MM.1S (cell line): ENCODE data around the gene ITLN1.
"Not testable (repeated sequence)": the region's sequence is repeated elsewhere in the genome, so short reads cannot be mapped to it uniquely, and the experiment has no call there.

ENCODE experiments used
- DNase-seq: peaks from one replicate; pipeline ENCODE4 v3.0.0-alpha.2; 2015
- H2AFZ ChIP-seq: fragments of 300-600 bp; sonication (generic); 2 replicates; pipeline ENCODE4 v1.6.0; 2016; ENCODE audit warnings: antibody characterized with exemption, low read length
- H3F3A ChIP-seq: fragments of 300-600 bp; sonication (generic); 2 replicates; pipeline ENCODE4 v1.6.1; 2016; ENCODE audit warnings: mild to moderate bottlenecking, antibody characterized with exemption, low read length, moderate library complexity, mixed read lengths; ENCODE audit not compliant: insufficient read depth
- H3K27ac ChIP-seq: fragments of 300-600 bp; sonication (generic); 2 replicates; pipeline ENCODE4 v1.5.1; 2016; ENCODE audit warnings: mild to moderate bottlenecking, low read length
- H3K27me3 ChIP-seq: fragments of 300-600 bp; sonication (generic); replicated peaks from 2 replicates; pipeline ENCODE4 v1.6.0; 2016; ENCODE audit warnings: low read length; ENCODE audit not compliant: insufficient read depth
- H3K36me3 ChIP-seq: fragments of 300-600 bp; sonication (generic); replicated peaks from 2 replicates; pipeline ENCODE4 v1.6.1; 2016; ENCODE audit warnings: mild to moderate bottlenecking, low read length, mixed read lengths; ENCODE audit not compliant: insufficient read depth
- H3K4me1 ChIP-seq: fragments of 300-600 bp; sonication (generic); 2 replicates; pipeline ENCODE4 v1.6.1; 2016; ENCODE audit warnings: low read length, mixed read lengths
- H3K4me2 ChIP-seq: fragments of 300-600 bp; sonication (generic); 2 replicates; pipeline ENCODE4 v1.6.0; 2016; ENCODE audit warnings: low read depth, low read length
- H3K4me3 ChIP-seq: fragments of 300-600 bp; sonication (generic); 2 replicates; pipeline ENCODE4 v1.5.1; 2016; ENCODE audit warnings: low read length, mixed read lengths
- H3K79me2 ChIP-seq: fragments of 300-600 bp; sonication (generic); 2 replicates; pipeline ENCODE4 v1.6.1; 2016; ENCODE audit warnings: mixed run types, low read length, mixed read lengths
- H3K9ac ChIP-seq: fragments of 300-600 bp; sonication (generic); 2 replicates; pipeline ENCODE4 v1.6.1; 2016; ENCODE audit warnings: low read length, mixed read lengths
- H3K9me2 ChIP-seq: fragments of 300-600 bp; sonication (generic); replicated peaks from 2 replicates; pipeline ENCODE4 v1.6.1; 2016; ENCODE audit warnings: mild to moderate bottlenecking, low read length, mixed read lengths; ENCODE audit not compliant: insufficient read depth
- H3K9me3 ChIP-seq: fragments of 300-600 bp; sonication (generic); replicated peaks from 2 replicates; pipeline ENCODE4 v1.6.1; 2016; ENCODE audit warnings: mild to moderate bottlenecking, low read length, mixed read lengths; ENCODE audit not compliant: insufficient read depth
- H4K20me1 ChIP-seq: fragments of 300-600 bp; sonication (generic); 2 replicates; pipeline ENCODE4 v1.6.1; 2016; ENCODE audit warnings: mild to moderate bottlenecking, low read length, moderate library complexity, mixed read lengths; ENCODE audit not compliant: insufficient read depth
- CTCF ChIP-seq: fragments of 300-600 bp; sonication (generic); IDR thresholded peaks from 2 replicates; pipeline ENCODE4 v1.5.1; 2016; ENCODE audit warnings: antibody characterized with exemption, low read length, mixed read lengths
- EZH2 ChIP-seq: fragments of 300-600 bp; sonication (generic); optimal IDR thresholded peaks from 2 replicates; pipeline ENCODE3; 2017; ENCODE audit warnings: low read depth, mild to moderate bottlenecking, antibody characterized with exemption, low read length, mixed read lengths
- EZH2phosphoT487 ChIP-seq: fragments of 300-600 bp; sonication (generic); IDR thresholded peaks from 2 replicates; pipeline ENCODE4 v1.6.1; 2018; ENCODE audit warnings: antibody characterized with exemption, low read length

Gene ITLN1

GRCh38 chr1:160883581-160884513, 1.1 kb downstream of the ITLN1 start:
- no peak for DNase-seq
- no peaks in the 10 kb centered on the region for H3K9me3 ChIP-seq
- no peaks in the 10 kb centered on the region for H3K36me3 ChIP-seq
- H3K27ac ChIP-seq = no peak overlapping the region
- H3K9ac ChIP-seq = no peak overlapping the region
- no peaks in the 10 kb centered on the region for H3K79me2 ChIP-seq
- no peaks in the 10 kb centered on the region for H3F3A ChIP-seq
- H3K4me1 ChIP-seq = no peaks in the 10 kb centered on the region
- TF ChIP-seq CTCF = no peak
- TF ChIP-seq EZH2 = no peak
- TF ChIP-seq EZH2phosphoT487 = no peak
- no peak overlapping the region; the same call in 1 of the 2 replicates for H3K4me2 ChIP-seq
- H3K9me2 ChIP-seq = no peaks in the 10 kb centered on the region
- H2AFZ ChIP-seq = peak overlapping the region; percentile 65
- no peak overlapping the region for H3K4me3 ChIP-seq
- H3K27me3 ChIP-seq = no peaks in the 10 kb centered on the region
- no peaks in the 10 kb centered on the region for H4K20me1 ChIP-seq

- TF ChIP-seq EZH2phosphoT487 (no peak), EZH2 (no peak), CTCF (no peak)
- H2AFZ ChIP-seq = no peak overlapping the region
- H4K20me1 ChIP-seq = no peaks in the 10 kb centered on the region
- no peak overlapping the region for H3K4me3 ChIP-seq
- no peaks in the 10 kb centered on the region for H3K79me2 ChIP-seq
- H3K4me2 ChIP-seq = no peak overlapping the region
- no peaks in the 10 kb centered on the region for H3K9me2 ChIP-seq
- H3K4me1 ChIP-seq = no peaks in the 10 kb centered on the region
- H3K27ac ChIP-seq = no peak overlapping the region
- H3K27me3 ChIP-seq = no peaks in the 10 kb centered on the region
- H3K36me3 ChIP-seq = no peaks in the 10 kb centered on the region
- DNase-seq = no peak
- no peak overlapping the region for H3K9ac ChIP-seq
- H3F3A ChIP-seq = no peaks in the 10 kb centered on the region
- no peaks in the 10 kb centered on the region for H3K9me3 ChIP-seq
These were observed 2.4 kb downstream of the ITLN1 start for GRCh38 chr1:160882582-160882981.

GRCh38 chr1:160881264-160881663, 3.7 kb downstream of the ITLN1 start:
- not testable (repeated sequence) for H3K9ac ChIP-seq, H3K27me3 ChIP-seq, H3K9me2 ChIP-seq, DNase-seq, H3K4me2 ChIP-seq, H3K79me2 ChIP-seq, H3K36me3 ChIP-seq, H3F3A ChIP-seq, H2AFZ ChIP-seq, H3K4me3 ChIP-seq, H4K20me1 ChIP-seq, H3K27ac ChIP-seq, H3K9me3 ChIP-seq, H3K4me1 ChIP-seq

- no peaks in the 10 kb centered on the region for H3K4me1 ChIP-seq
These were observed 4.8 kb downstream of the ITLN1 start for GRCh38 chr1:160880216-160880615.

More at GRCh38 chr1:160880216-160880615, 4.8 kb downstream of the ITLN1 start:
- no peaks in the 10 kb centered on the region for H3F3A ChIP-seq
- no peaks in the 10 kb centered on the region for H3K79me2 ChIP-seq
- no peaks in the 10 kb centered on the region for H3K9me2 ChIP-seq
- no peak overlapping the region for H2AFZ ChIP-seq
- TF ChIP-seq EZH2phosphoT487 (no peak), EZH2 (no peak), CTCF (no peak)
- H3K27ac ChIP-seq = no peak overlapping the region
- H3K4me3 ChIP-seq = no peak overlapping the region
- no peak overlapping the region for H3K4me2 ChIP-seq
- no peaks in the 10 kb centered on the region for H4K20me1 ChIP-seq
- H3K36me3 ChIP-seq = no peaks in the 10 kb centered on the region
- no peak for DNase-seq
- H3K27me3 ChIP-seq = no peaks in the 10 kb centered on the region
- no peak overlapping the region for H3K9ac ChIP-seq
- H3K9me3 ChIP-seq = no peaks in the 10 kb centered on the region
